HFFc6 (cell line): ENCODE results near the gene ATAD3B. TPM values are rescaled to one million over a fixed set of nuclear protein-coding genes. Genes with fewer than 3 reads are reported as not detected.
"Not testable (repeated sequence)": the region's sequence is repeated elsewhere in the genome, so short reads cannot be mapped to it uniquely, and the experiment has no call there.

ENCODE experiments used
- DNase-seq: peaks from one replicate; pipeline ENCODE4 v3.0.0-alpha.2; 2018
- H3K27ac Mint-ChIP-seq: 2 replicates; pipeline ENCODE4 v1.8.0; 2020; ENCODE audit warnings: mild to moderate bottlenecking, mixed read lengths
- H3K27me3 Mint-ChIP-seq: 2 replicates; pipeline ENCODE4 v1.8.0; 2021; ENCODE audit warnings: mild to moderate bottlenecking, moderate library complexity, mixed read lengths; ENCODE audit not compliant: insufficient read depth
- H3K36me3 Mint-ChIP-seq: 2 replicates; pipeline ENCODE4 v1.8.0; 2021; ENCODE audit warnings: low read depth, mixed read lengths
- H3K4me1 Mint-ChIP-seq: 2 replicates; pipeline ENCODE4 v1.8.0; 2020; ENCODE audit warnings: low read depth, mixed read lengths
- H3K4me3 Mint-ChIP-seq: 2 replicates; pipeline ENCODE4 v1.8.0; 2020; ENCODE audit warnings: mild to moderate bottlenecking, moderate library complexity, mixed read lengths
- H3K9me3 Mint-ChIP-seq: 2 replicates; pipeline ENCODE4 v1.8.0; 2020; ENCODE audit warnings: mild to moderate bottlenecking, mixed read lengths
- total RNA-seq, 6 experiments: library from RNA; stranded (reverse); fragmentation: NEBNext Ultra II Directional; extraction: Animal tissue kit (Norgen Biotek cat#: 25700); gene quantifications; 2 replicates in 1 of 6; 3 replicates in 5 of 6; pipeline ENCODE4 v1.2.3, GENCODE V29; 2021
- TF ChIP-seq, protein P1 (sequence below): fragments of 200-600 bp; sonication (generic); IDR thresholded peaks from 2 replicates; pipeline ENCODE4 v1.5.0; 2021; ENCODE audit warnings: antibody characterized with exemption, mild to moderate bottlenecking

ATAD3B gene
- total RNA-seq, 6 experiments from 2014 or later = 21.0 to 24.8 (median 23.0) TPM

GRCh38 chr1:1451696-1452364 lies 19.7 kb upstream of the ATAD3B start:
- Mint-ChIP-seq H3K27me3 (peaks cover 12% of the 10 kb centered on the region), H3K36me3 (no peaks in the 10 kb centered on the region), H3K9me3 (no peaks in the 10 kb centered on the region), H3K27ac (no peak overlapping the region), H3K4me3 (no peak overlapping the region), H3K4me1 (no peaks in the 10 kb centered on the region)
- no peak for DNase-seq
- TF ChIP-seq, protein P1, sequence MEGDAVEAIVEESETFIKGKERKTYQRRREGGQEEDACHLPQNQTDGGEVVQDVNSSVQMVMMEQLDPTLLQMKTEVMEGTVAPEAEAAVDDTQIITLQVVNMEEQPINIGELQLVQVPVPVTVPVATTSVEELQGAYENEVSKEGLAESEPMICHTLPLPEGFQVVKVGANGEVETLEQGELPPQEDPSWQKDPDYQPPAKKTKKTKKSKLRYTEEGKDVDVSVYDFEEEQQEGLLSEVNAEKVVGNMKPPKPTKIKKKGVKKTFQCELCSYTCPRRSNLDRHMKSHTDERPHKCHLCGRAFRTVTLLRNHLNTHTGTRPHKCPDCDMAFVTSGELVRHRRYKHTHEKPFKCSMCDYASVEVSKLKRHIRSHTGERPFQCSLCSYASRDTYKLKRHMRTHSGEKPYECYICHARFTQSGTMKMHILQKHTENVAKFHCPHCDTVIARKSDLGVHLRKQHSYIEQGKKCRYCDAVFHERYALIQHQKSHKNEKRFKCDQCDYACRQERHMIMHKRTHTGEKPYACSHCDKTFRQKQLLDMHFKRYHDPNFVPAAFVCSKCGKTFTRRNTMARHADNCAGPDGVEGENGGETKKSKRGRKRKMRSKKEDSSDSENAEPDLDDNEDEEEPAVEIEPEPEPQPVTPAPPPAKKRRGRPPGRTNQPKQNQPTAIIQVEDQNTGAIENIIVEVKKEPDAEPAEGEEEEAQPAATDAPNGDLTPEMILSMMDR = no peak

- not testable (repeated sequence) for H3K9me3 Mint-ChIP-seq, H3K4me3 Mint-ChIP-seq
Observed at GRCh38 chr1:1452365-1452739, 19.2 kb upstream of the ATAD3B start.

DNA sequence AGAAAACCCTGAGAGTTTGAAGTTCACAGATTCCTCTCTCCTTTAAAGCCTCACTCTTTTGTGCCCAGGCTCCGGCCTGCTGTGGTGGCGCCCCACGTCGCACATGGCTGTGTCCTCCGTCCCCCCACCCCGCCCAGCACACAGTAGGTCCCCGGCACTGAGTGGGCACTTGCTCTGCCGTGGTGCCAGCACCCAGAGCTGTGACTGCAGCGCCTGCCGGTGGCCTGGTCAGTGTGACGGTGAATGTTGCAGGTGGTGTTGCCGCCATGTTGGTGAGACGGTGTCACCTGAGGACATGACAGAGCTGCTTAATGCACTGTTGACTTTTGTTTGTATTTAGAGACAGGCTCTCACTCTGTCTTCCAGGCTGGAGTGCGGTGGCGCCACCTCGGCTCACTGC lies 18.7 kb upstream of the ATAD3B start:
- TF ChIP-seq, protein P1 = no peak
- H3K4me3 Mint-ChIP-seq = no peak overlapping the region
- no peaks in the 10 kb centered on the region for H3K36me3 Mint-ChIP-seq
- no peak for DNase-seq
- no peak overlapping the region for H3K27ac Mint-ChIP-seq
- H3K4me1 Mint-ChIP-seq = no peaks in the 10 kb centered on the region
- H3K27me3 Mint-ChIP-seq = peaks cover 12% of the 10 kb centered on the region
- no peaks in the 10 kb centered on the region for H3K9me3 Mint-ChIP-seq

More at GRCh38 chr1:1452365-1452739, 19.2 kb upstream of the ATAD3B start:
- not testable (repeated sequence) for H3K27ac Mint-ChIP-seq, H3K4me1 Mint-ChIP-seq, DNase-seq, H3K36me3 Mint-ChIP-seq
- H3K27me3 Mint-ChIP-seq = peaks cover 12% of the 10 kb centered on the region

GRCh38 chr1:1454286-1455056 lies 17.1 kb upstream of the ATAD3B start:
- not testable (repeated sequence) for H3K27me3 Mint-ChIP-seq, H3K27ac Mint-ChIP-seq, H3K9me3 Mint-ChIP-seq, H3K4me1 Mint-ChIP-seq, H3K4me3 Mint-ChIP-seq, DNase-seq, H3K36me3 Mint-ChIP-seq

GRCh38 chr1:1455366-1455884 lies 16.1 kb upstream of the ATAD3B start:
- 0 out of 2 replicates have a peak, but pooled peaks cover 7% of the 10 kb centered on the region for H3K27me3 Mint-ChIP-seq
- no peaks in the 10 kb centered on the region for H3K4me1 Mint-ChIP-seq
- no peaks in the 10 kb centered on the region for H3K36me3 Mint-ChIP-seq
- H3K9me3 Mint-ChIP-seq = no peaks in the 10 kb centered on the region
- TF ChIP-seq, protein P1 = no peak
- DNase-seq = no peak
- H3K4me3 Mint-ChIP-seq = no peak overlapping the region
- H3K27ac Mint-ChIP-seq = no peak overlapping the region

DNA sequence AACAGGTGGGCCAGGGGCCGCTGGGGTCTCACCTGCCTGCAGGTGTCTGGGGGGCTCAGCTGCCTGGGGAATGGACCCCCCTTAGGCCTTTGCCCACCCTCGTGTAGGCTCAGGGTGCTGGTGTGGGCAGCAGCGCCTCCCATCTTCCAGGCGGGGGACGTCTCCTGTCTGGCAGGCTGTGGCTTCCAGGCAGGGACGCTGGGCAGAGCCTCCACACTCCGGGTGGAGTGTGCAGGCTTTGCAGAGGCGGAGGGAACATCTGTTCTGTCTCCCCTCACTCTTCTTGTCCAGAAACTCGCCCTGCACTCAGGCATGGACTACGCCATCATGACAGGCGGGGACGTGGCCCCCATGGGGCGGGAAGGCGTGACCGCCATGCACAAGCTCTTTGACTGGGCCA lies 15.6 kb upstream of the ATAD3B start:
- H3K27me3 Mint-ChIP-seq, H3K27ac Mint-ChIP-seq, H3K4me1 Mint-ChIP-seq, DNase-seq, H3K9me3 Mint-ChIP-seq, H3K36me3 Mint-ChIP-seq, H3K4me3 Mint-ChIP-seq: not testable (repeated sequence)

DNA sequence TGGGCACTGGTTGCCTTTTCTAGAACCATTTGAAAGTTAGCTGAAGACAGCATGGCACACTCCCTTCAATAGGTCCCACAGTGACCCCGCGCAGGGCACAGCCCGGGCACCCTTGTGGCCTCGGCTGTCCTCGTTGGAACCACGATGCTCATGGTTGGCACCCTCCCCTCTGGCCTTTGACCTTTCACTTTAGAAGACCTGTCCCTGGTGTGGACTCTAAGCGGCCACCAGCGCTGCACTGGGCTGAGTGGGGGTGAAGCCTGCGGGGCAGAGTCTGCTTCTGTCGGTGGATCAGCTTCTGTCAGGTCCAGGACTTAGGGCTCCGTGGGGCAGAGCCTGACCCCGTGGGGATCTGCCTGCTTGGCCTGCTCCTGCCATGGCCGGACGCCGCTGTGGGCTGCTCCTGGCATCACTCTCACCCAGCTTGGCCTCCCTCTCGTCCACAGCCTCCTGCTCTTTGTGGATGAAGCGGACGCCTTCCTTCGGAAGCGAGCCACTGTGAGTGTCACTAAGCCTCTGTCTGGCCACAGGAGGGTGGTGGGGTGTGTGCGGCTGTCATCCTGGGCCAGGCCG lies 14.8 kb upstream of the ATAD3B start:
- not testable (repeated sequence) for H3K9me3 Mint-ChIP-seq, H3K36me3 Mint-ChIP-seq, H3K27me3 Mint-ChIP-seq, H3K27ac Mint-ChIP-seq, H3K4me1 Mint-ChIP-seq, DNase-seq, H3K4me3 Mint-ChIP-seq

- H3K36me3 Mint-ChIP-seq, H3K4me1 Mint-ChIP-seq, H3K4me3 Mint-ChIP-seq, H3K9me3 Mint-ChIP-seq, DNase-seq, H3K27me3 Mint-ChIP-seq, H3K27ac Mint-ChIP-seq: not testable (repeated sequence)
Observed at GRCh38 chr1:1459156-1459555, 12.4 kb upstream of the ATAD3B start.

DNA sequence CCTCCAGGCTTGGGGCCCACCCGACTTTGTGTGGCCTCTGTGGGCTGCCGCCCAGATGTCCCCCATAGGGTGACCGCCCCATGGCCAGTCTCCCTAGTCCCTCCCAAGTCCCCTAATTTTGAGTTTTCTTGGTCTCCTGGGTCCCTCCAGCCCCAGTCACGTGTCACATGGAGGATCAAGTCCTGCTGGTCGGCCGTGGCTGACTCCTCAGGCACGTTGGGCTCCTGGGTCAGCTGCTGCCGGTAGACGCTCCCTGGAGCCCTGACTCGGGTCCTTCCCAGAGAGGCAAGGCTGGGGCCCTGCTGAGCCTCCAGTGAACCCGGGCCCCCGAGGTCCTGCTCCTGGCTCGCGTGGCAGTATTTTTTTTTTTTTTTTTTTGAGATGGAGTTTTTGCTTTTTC lies 11.9 kb upstream of the ATAD3B start:
- H3K4me3 Mint-ChIP-seq, H3K4me1 Mint-ChIP-seq, H3K36me3 Mint-ChIP-seq, H3K27ac Mint-ChIP-seq, H3K27me3 Mint-ChIP-seq, DNase-seq, H3K9me3 Mint-ChIP-seq: not testable (repeated sequence)
